GM19468 (cell line): Measurements from ENCODE around the gene TRIM71.
"Not testable (repeated sequence)": the region's sequence is repeated elsewhere in the genome, so short reads cannot be mapped to it uniquely, and the experiment has no call there.

ENCODE experiments used
- ATAC-seq: cut with Tn5 transposase; IDR thresholded peaks from one replicate; pipeline ENCODE4 v1.9.1; 2021; ENCODE audit warnings: mild to moderate bottlenecking, moderate library complexity, moderate number of reproducible peaks; ENCODE audit not compliant: unreplicated experiment; ENCODE audit errors: extremely low read depth

Gene TRIM71

DNA sequence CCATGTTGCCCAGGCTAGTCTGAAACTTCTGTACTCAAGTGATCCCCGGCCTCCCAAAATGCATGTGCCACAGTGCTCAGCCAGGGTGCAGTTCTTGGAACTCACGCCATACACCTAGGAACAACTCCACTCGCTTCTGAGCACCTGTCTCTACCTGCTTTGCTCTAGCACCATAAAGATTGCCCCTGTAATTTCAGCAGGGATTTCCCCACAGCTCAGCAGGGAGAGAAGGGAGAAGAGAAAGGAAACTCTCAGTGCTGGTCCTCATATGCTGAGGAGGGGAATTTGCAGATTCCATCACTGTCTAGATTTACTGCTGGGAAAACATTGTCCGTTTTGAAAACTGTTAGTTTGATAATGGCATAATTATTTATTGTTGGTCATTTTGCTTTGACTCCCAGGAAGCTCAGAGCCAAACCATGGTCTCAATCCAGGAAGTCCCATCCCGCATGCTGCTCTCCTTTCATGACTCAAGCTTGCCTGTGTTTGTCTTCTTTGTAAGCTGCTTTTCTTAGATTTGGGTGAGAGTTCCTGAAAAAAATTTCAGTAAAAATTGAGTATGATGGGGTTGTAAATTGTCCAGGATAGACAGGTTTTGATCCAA lies 24.2 kb downstream of the TRIM71 start:
- ATAC-seq, result no peak

DNA sequence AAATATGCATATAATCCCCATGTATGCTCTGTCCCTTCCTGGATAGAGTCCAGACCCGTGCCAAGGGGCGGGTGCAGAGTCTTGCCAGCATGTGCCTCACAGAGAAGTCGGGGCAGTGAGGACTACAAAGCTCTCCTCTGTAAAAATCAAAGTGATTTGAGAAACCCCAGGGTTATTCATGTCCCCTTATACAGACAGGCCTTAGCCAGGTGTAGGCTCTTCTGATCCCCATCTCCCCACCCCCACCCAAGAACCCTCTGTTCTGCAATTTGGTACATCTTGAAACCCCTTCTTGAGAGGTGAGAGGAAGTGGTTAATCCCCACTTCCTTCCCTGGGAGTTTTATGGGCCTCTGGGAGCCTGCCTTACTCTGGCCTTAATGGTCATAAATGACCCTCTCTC lies 24.7 kb downstream of the TRIM71 start:
- no peak for ATAC-seq

DNA sequence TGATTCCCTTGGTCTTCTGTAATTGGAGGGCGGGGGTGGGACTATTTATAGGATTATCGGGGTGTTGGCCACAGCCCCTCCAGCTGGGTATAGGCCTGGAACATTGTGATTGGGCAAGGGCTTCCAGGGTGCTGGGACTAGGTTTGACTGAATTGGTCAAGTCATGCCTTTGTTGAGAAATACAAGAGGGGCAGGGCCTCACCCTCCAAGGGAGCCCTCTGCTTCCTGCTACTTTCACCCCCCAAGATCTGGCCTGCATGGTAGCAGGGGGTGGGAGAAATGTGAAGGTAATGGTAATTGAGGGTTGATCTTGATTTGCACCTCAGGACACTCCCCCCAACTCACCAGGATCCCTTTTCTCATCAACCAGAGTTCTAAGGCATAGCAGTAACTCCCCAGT lies 25.2 kb downstream of the TRIM71 start:
- ATAC-seq, result no peak

DNA sequence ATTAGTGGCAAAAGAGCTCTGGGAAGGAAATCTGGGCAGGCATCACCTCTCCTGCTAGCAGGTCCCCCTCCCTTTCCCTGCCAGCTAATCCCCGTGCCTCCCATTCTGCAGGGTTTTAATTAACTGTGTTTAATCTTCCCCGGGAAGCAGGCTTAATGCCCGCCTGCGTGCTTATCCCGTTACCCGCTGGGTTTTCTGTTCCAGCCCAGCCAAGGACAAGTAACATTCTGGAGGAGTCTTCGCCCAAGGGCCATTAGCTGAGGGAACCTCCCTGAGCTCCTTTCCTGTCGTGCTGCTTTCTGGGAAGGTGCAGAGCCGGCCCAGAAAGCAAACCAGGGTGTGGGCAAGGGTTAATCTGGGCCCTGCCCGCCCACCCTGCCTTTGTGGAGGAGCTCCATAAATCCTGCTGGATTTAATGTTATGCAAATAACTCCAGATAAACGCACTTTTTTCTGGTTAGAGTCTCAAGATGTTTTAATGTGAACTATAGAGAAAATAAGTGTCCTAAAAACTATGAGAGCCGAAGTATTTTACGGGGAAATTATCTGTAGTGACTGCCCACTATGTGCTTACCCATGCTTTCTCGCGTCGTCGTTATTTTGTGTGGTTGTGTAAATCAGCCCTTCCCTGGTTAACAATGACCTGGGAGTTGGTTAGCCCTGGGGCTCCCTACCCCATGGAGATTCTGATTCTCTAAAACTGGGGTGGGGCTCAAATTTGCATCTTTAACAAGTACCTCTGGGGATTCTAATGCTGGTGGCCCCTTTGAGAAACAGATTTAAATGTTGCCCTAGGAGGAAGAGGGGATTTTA lies 25.9 kb downstream of the TRIM71 start:
- no peak for ATAC-seq

DNA sequence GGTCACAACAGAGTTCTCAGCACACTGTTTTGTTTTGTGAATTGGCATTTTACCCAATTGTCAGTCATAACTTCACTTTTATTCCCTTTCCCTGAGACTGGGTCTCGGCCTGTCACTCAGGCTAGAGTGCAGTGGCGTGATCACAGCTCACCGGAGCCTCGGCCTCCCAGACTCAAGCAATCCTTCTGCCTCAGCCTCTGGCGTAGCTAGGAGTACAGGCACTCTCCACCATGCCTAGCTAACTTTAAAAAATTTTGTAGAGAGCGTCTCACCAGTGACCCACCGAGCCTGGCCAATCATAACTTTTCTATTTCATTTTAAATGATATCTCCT lies 26.5 kb downstream of the TRIM71 start:
- no peak for ATAC-seq

DNA sequence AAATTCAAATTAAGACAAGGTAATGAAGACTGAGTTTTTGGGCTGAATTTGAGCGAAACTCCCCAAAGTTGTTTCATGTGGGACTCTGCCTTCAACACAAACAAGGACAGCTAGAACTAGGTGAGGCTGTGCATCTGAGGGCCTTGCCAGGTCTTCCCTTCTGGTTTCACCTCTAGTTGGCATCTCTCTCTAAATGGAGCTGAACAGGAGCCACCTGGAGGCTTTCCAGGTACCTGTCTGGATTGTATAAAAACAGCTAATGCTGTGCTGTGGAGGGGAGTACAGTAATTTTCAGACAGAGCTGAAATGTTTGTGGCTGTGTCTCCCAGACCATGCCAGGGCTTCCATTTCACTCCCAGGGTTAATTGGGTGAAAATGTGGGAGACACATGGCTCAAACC lies 27.1 kb downstream of the TRIM71 start:
- ATAC-seq, result no peak

DNA sequence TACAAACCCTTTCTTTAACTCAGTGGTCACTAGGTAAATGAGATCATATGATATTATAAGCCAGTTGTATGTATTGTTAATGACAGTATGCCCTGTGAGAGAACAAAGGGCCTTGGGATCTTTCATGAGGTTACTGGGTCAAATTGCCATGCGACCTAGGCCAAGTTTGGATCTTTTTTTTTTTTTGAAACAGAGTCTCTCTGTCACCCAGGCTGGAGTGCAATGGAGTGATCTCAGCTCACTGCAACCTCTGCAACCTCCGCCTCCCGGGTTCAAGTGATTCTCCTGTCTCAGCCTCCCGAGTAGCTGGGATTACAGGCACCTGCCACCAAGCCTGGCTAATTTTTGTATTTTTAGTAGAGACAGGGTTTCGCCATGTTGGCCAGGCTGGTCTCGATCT lies 27.7 kb downstream of the TRIM71 start:
- not testable (repeated sequence) for ATAC-seq

DNA sequence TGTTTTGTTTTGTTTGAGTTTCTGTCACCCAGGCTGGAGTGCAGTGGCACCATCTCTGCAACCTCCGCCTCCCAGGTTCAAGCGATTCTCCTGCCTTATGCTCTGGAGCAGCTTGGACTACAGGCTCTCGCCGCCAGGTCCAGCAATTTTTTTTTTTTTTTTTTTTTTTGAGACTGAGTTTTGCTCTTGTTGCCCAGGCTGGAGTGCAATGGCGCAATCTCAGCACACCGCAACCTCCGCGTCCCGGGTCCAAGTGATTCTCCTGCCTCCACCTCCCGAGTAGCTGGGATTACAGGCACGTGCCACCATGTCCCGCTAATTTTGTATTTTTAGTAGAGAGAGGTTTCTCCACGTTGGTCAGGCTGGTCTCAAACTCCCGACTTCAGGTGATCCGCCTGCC lies 29.2 kb downstream of the TRIM71 start:
- ATAC-seq, result not testable (repeated sequence)

DNA sequence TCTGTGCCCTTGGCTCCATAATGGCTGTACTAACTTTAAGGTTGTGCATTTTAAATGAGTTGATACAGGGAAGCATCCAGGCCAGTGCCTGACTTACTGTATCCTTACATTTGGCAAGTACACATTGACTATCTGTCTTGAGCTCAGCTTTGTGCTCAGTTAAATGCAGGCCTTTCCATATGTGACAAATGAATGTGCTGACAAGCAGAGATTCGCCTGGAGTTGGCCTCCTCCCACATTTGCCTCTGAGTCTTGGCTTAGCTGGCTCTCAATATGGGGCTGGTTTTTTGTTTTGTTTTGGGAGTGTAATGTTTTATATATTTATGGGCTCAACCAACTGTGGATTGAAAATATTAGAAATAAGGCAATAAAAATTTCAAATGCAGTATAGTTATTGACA lies 29.7 kb downstream of the TRIM71 start:
- no peak for ATAC-seq

DNA sequence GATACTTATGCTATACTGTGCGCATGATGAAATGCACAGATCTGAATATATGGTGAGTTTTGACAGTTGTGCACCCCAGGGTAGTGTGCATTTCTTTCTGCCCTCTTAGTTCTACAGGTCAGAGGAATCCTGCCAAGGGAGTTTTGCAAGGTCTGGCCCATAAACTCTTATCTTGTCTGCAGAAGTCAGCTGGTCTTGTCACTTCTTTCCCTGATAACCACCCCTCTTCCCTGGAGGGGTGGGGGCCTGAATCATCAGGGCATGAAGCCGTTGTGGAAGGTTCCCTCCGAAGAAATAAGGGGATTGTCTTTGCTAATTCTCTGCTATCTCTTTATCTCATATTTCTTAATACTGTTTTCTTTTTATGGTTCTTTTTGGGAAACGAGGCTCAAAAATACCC lies 30.4 kb downstream of the TRIM71 start:
- ATAC-seq, result no peak

DNA sequence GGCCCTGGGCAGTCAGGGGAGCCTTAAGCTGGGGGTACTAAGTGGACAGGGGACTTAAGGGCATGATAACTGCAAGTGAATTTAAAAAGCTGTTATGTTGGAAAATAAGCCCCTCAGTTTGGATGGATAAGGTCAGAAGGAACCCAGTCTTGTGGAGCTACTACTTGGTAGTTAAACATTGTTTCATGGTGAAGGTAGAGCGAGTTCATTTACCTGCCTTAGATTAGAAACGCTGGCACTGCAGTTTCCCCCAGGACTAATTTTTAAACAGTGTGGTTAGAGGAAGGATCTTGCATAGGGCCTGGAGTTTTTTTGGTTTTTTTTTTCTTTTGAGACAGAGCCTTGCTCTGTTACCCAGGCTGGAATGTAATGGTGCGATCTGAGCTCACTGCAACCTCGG lies 31.2 kb downstream of the TRIM71 start:
- ATAC-seq, result no peak

DNA sequence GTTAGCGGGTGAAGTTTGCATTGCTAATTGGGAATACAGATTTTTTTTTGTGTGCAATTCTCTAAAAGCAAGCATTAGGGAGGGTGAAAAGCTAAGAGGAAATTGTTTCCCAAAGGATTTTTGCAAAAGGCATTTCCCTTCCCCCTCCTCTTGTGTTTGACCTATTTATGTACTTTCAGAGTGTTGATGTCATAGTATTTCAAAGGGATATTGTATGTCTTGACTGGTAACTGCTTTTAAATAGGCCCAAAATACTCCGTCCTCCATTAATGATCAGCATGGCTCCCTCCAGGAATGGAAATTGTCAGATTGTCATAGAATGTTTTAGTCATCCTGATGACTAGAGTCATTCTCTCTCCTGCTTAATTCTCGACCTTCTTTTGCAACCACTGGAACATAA lies 32.4 kb downstream of the TRIM71 start:
- ATAC-seq, result no peak

DNA sequence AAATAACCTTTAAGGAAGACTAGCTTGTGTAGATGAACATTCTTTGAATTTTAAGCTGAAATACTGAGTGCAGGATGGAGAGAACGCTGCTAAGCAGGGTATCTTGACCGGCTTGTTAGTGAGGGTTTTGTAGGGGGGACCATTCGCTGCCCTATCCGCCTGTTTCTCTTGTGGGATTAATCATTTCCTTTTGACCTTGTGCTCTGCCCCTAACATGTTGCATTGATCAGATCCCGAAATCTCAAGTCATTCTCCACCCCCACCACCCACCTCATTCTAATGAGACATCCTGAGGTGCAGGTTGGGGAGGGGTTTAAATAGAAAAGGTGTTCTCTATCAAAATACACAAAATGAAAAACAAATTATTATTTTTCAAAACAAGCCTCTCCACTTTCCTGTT lies 32.8 kb downstream of the TRIM71 start:
- ATAC-seq, result no peak

DNA sequence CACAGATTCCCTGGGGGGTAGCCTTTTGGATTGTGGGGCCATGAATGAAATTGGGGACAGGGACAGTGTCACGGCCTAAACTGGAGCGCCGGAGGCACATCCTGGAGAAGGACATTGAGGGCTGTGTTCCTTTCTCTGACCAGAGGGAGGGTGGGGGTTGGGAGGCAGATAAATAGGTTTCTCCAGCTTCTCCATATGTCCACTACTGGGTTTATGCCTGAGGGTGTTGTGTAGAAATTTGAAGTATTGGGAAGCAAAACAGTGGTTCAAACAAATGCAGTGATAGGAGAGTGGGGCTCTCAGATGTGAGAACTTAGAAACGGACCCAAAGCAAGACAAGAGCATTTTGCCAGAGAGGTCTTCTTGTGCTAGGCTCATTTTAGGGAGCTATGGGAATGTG lies 34.3 kb downstream of the TRIM71 start:
- no peak for ATAC-seq

DNA sequence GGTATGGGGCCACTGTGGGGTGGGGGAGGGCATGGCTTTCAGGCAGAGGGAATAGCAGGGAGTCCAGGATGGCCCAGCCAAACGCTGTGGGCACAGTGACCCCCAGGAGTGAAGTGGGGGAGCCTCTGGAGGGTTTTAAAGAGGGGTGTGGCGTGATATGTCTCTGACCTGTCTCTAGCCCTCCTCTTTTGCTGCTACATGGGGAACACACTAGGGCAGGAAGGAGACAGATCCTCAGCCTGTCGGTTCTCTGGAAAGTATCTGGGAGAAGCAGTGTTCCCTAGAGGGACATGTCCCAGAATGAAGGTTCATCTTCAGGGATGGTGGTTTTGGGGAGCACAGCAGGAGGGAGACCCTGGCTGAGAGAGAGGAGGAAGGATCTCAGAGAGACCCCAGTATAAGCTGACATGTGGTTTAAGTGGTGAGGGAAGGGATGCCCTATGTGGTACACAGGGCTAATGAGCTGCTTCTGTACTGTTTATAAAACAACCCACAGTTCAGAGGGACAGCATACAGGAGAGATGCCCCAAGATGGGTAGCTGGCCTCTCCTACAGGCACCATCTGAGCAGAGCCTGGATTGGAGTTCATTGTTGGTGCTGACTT lies 37.7 kb downstream of the TRIM71 start:
- ATAC-seq, result no peak

DNA sequence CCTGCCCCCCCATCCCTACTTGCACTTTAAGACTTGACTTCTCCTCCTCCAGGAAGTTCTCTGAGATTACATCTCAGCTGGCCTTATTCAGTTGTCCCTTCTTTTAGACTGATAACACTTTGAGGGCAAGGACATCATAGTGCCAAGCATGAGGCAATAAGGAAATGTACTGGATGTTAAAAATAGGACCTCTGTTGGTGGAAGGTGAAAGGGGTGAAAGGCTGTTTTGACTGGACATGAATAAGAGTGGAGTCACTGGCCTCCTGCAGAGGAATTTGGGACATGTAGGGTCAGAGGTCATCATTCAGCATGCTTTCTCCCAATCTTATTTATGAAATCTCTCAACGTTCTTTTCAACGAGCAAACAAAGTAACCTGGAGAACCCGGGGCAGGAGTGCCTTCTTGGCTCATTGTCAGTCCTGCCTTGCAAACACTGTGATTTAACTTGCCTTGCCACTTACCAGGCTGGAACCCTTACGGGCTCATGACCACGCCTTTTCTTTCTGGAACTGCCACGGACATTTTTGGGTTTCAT lies 38.6 kb downstream of the TRIM71 start:
- ATAC-seq, result no peak

DNA sequence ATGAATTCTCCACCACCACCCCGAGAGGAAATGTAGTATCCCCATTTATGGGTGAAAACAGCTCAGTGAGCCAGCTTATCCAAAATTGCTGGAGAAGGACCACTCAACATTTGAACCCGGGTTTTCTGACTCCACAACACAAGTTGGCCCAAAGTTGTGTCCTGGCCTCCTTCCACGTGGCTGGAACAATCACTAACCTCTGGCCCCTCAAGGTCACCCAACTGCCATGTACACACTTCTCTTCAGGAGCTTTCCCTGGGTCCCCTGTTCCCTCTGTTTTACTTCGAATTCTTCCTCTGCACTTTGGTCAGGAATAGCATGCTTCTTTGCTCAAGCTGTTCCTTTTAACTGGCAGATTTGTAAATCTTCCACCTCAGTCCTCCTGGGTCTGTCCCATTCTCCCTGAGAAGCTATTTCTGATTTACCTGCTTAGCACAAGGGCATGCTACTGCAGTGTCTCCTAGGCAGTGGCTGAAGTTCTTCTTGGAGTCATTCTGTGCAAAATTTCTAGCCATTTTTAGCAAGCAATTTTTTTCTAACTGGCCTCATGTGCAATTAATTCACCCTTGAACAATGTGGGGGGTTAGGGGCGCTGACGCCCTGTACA lies 39.2 kb downstream of the TRIM71 start:
- no peak for ATAC-seq

DNA sequence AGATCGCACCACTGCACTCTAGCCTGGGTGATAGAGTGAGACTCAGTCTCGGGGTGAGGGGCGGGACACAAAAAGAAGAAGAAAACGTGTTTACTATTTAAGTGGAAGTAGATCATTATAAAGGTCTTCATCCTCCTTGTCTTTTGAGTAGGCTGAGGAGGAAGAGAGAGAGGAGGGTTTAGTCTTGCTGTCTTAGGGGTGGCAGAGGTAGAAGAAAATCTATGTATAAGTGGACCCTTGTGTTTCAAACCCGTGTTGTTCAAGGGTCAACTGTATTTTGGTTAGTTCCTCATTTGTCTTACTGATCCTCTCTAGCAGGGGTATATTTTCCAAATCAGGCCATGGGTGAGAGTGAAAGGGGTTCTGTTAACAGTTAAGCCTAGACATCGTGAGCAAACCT lies 40.1 kb downstream of the TRIM71 start:
- ATAC-seq, result no peak

DNA sequence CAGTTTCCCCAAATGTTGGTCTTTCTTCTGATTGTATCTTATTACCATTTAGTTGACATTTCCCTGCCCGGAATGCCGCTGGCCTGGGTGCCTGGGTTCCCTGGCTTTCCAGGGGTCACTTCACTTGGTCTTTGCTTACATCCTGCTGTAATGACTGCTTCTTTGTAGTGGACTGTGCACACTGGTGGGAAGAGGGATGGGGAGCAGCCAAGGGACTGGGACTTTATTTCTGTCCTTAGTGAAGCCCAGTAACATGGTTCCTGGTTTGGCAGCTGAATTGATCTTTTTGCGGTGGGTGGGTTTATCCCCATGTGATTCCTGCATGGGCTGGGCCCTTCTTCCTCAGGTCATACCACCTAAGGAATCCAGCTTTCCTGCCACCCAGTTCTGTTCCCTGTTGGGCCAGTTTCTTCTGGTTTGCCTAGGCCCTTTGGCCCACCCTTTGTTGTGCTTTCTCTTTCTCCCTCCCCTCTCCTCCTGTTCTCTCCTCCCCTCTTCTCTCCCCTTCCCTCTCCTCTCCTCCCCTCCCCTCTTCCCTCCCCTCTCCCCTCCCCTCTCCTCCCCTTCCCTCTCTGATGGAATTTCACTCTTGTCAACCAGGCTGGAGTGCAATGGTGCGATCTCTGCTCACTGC lies 41.9 kb downstream of the TRIM71 start:
- no peak for ATAC-seq

DNA sequence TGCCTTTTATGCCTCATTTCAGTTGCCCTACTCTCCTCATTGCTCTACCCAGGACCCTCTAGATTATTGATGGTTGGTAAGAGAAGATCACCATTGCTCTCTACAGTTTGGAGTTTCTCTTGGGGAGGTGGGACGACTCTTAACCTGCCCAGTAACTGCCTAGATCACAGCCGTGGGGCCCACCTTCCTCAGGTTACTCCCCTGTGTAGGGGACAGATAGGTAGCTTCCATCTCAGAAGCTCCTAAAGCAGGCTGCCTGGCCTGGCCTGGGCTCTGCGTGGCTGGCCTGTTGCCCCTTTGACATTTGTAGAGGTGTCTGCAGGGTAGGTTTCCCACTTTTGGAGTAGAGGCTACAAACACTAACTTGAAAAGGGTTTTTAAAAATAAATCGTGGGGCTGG lies 42.7 kb downstream of the TRIM71 start:
- no peak for ATAC-seq

DNA sequence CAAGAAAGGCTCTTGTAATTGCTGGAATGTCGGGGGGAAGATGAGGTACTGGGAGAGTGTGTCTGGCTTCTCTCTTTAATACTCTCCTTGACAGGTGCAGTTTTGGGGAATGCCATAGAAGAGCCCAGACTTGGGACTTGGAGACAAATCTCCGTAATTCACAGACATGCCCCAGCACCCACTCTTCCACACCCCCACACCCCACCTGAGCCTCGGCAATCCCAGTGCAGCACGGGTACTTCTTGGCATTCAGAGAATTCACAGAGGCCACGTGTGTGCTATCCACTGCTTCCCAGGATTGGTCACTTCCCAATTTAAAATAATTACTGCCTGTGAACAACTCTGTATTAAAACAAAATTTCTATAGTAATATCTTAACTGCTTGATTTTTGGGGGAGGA lies 43.9 kb downstream of the TRIM71 start:
- no peak for ATAC-seq
